Skeletal muscle tissue (tissue), 4 donors: ENCODE results near the gene ITFG2. TPM values are rescaled to one million over a fixed set of nuclear protein-coding genes. Genes with fewer than 3 reads are reported as not detected.
A peak's percentile ranks its signal among the peaks of the same experiment; 100 is the strongest.
"Not testable (repeated sequence)": the region's sequence is repeated elsewhere in the genome, so short reads cannot be mapped to it uniquely, and the experiment has no call there.

Experiments used
- H3K27ac ChIP-seq: one replicate; pipeline ENCODE4 v1.7.0; 2013; ENCODE audit warnings: mild to moderate bottlenecking, low read depth, low read length, inconsistent platforms
- H3K27me3 ChIP-seq, 3 donors: one replicate each; pipeline ENCODE4 v1.7.0; 2013; ENCODE audit warnings: low read length in 3 of 3; ENCODE audit not compliant: control insufficient read depth in 3 of 3, insufficient read depth in 3 of 3
- H3K36me3 ChIP-seq, 3 donors: one replicate each; pipeline ENCODE4 v1.7.0; 2013; ENCODE audit warnings: low read length in 3 of 3; ENCODE audit not compliant: control insufficient read depth in 3 of 3, insufficient read depth in 3 of 3
- H3K4me1 ChIP-seq, 3 donors: one replicate each; pipeline ENCODE4 v1.7.0; 2013; ENCODE audit warnings: low read length in 3 of 3, mild to moderate bottlenecking in 3 of 3; ENCODE audit not compliant: control insufficient read depth in 3 of 3, insufficient read depth in 3 of 3
- H3K4me3 ChIP-seq, 3 donors: one replicate each; pipeline ENCODE4 v1.7.0; 2013; ENCODE audit warnings: low read length in 3 of 3
- H3K9ac ChIP-seq, 3 donors: one replicate each; pipeline ENCODE4 v1.7.0; 2013; ENCODE audit warnings: low read length in 3 of 3, mild to moderate bottlenecking in 3 of 3, moderate library complexity in 2 of 3, low read depth in 1 of 3
- H3K9me3 ChIP-seq, 3 donors: one replicate each; pipeline ENCODE4 v1.7.0; 2013; ENCODE audit warnings: low read length in 3 of 3; ENCODE audit not compliant: control insufficient read depth in 3 of 3
- total RNA-seq: library from RNA; depleted of rRNA; stranded (reverse); fragments of >200 nt; gene quantifications from one replicate; pipeline ENCODE4 v1.2.3, GENCODE V29; 2014
- donor health status: Osteomylitis.

The ITFG2 gene
- total RNA-seq, 1 donor from 2014 or later = 18.8 TPM

DNA sequence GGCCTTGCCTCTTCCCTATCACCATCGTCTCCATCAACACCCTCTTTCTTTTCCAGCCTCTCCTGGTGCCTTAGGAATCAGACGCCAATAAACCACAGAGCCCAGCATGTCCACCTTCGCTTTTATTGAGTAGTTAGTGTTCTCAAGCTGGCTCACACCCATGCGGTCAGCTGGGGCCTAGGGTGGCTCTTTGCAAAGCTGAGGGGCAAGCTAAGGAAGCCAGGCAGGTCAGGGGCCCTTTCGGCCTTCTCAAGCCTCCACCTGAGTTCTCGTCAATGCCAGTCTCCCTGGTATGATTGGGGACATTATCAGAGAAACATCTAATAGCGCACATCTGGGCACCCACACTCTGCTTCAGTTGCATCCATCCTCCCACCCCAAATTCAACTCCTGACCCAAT lies 45.1 kb downstream of the ITFG2 start:
- H3K4me3 ChIP-seq = no peak overlapping the region
- H3K9ac ChIP-seq = no peak overlapping the region
- peaks cover 0 to 5% (median 4%) of the 10 kb centered on the region in 3 donors for H3K36me3 ChIP-seq
- no peaks in the 10 kb centered on the region for H3K9me3 ChIP-seq
- H3K27me3 ChIP-seq = no peaks in the 10 kb centered on the region
- no peak overlapping the region for H3K27ac ChIP-seq
- peaks cover 11 to 17% (median 15%) of the 10 kb centered on the region in 3 donors for H3K4me1 ChIP-seq

DNA sequence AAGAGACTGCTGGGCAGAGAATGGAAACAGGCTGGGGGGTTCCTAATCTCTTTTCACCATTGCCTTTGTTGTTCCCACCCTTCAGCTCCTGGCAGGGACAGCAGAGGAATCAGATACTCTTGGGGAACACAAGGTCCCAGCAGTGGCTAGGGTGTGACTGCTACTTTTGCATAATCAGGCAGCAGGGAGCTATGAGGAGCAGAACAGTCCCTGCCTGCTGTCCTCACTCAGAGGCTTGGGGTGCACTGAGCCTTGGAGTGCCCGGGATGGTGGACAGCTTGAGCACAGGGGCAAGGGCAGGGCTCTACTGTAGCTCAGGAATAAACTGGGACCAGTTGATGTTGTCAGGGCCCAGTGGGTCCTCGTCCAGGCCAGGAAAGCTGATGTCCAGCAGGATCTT lies 45.9 kb downstream of the ITFG2 start:
- peak overlapping the region in 1 of 3 donors; percentile 57 for H3K9ac ChIP-seq
- H3K27me3 ChIP-seq = no peaks in the 10 kb centered on the region
- peaks cover 0 to 5% (median 4%) of the 10 kb centered on the region in 3 donors for H3K36me3 ChIP-seq
- H3K9me3 ChIP-seq = no peaks in the 10 kb centered on the region
- H3K4me3 ChIP-seq = no peak overlapping the region
- H3K4me1 ChIP-seq = peaks cover 11 to 17% (median 17%) of the 10 kb centered on the region in 3 donors
- no peak overlapping the region for H3K27ac ChIP-seq

DNA sequence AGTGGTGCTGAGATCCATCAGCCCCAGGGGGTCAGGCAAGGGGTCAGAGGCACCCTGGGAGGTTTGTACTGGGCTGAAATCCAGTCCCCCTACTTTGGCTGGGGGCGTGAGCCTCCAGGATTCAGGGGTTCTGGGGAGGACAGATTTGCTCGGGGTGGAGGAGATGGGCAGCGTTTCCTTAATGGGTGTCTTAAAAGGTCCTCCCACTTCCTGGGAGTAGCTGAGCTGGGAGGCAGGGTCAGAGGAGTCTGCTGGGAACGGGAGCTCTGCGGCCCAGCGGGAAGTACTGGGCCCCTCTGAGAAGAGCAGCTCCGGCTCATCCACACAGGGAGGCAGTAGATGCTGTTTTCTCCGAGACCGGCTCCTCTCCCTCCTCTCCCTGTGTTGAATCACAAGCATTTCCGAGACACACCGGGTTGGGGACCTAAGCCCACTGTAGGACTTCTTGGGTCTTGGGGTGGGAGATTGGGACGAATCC lies 46.5 kb downstream of the ITFG2 start:
- Histone ChIP-seq H3K9ac (no peak overlapping the region), H3K4me3 (no peak overlapping the region), H3K27ac (peak overlapping the region; percentile 28), H3K27me3 (no peaks in the 10 kb centered on the region), H3K4me1 (peaks cover 9 to 17% (median 14%) of the 10 kb centered on the region in 3 donors), H3K9me3 (no peaks in the 10 kb centered on the region), H3K36me3 (peaks cover 0 to 5% (median 4%) of the 10 kb centered on the region in 3 donors)

DNA sequence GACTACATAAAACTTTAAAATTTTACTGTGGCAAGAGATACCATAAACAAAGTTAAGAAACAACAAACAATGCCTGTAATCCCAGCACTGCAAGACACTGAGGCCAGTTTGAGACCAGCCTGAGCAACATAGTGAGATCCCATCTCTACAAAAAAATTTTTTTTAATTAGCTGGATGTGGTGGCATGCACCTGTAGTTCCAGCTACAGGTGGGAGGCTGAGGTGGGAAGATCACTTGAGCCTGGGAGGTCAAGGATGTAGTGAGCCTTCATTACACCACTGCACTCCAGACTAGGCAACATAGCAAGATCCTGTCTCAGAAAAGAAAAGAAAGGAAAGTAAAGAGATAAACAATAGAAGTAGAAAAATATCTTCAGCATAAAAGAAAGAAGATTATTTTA lies 47.7 kb downstream of the ITFG2 start:
- Histone ChIP-seq H3K27me3 (no peaks in the 10 kb centered on the region), H3K9ac (no peak overlapping the region), H3K4me3 (no peak overlapping the region), H3K9me3 (no peaks in the 10 kb centered on the region), H3K36me3 (peaks cover 0 to 5% (median 2%) of the 10 kb centered on the region in 3 donors), H3K4me1 (peaks cover 9 to 19% (median 14%) of the 10 kb centered on the region in 3 donors), H3K27ac (no peak overlapping the region)

DNA sequence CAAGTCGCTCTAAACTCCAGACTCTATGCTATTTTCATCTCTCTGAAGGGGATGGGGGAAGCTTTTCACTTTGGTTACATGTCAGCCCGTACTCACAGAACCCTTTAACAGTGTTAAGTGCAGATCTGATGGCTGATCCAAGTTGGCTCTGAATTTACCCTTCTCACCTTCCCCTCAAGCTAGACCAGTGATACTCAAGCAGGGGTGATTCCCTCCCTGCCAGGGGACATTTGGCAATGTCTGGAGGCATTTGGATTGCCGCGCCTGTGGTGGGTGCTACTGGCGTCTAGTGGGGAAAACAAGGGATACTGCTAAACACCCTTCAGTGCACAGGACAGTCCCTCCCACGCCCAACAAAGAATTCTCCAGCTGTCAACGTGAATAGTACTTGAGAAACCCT lies 50.4 kb downstream of the ITFG2 start:
- H3K9ac ChIP-seq = peak overlapping the region in 1 of 3 donors; percentile 33
- H3K27ac ChIP-seq = no peak overlapping the region
- no peaks in the 10 kb centered on the region for H3K9me3 ChIP-seq
- no peak overlapping the region for H3K4me3 ChIP-seq
- H3K36me3 ChIP-seq = no peaks in the 10 kb centered on the region
- H3K4me1 ChIP-seq = peaks cover 9 to 18% (median 14%) of the 10 kb centered on the region in 3 donors
- H3K27me3 ChIP-seq = no peaks in the 10 kb centered on the region

DNA sequence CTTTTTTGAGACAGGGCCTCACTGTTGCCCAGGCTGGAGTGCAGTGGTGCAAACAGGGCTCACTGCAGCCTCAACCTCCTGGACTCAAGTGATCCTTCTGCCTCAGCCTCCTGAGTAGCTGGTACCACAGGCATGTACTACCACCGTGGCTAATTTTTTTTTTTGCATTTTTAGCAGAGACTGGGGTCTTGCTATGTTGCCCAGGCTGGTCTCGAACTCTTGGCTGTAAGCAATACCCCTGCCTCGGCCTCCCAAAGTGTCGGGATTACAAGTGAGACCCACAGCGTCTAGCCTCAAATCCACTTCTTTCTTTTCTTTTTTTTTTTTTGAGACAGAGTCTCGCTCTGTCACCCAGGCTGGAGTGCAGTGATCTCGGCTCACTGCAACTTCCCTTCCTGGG lies 50.9 kb downstream of the ITFG2 start:
- H3K36me3 ChIP-seq, H3K27ac ChIP-seq, H3K9ac ChIP-seq, H3K9me3 ChIP-seq, H3K27me3 ChIP-seq, H3K4me3 ChIP-seq: not testable (repeated sequence)
- peaks cover 7 to 13% (median 10%) of the 10 kb centered on the region in 3 donors for H3K4me1 ChIP-seq

DNA sequence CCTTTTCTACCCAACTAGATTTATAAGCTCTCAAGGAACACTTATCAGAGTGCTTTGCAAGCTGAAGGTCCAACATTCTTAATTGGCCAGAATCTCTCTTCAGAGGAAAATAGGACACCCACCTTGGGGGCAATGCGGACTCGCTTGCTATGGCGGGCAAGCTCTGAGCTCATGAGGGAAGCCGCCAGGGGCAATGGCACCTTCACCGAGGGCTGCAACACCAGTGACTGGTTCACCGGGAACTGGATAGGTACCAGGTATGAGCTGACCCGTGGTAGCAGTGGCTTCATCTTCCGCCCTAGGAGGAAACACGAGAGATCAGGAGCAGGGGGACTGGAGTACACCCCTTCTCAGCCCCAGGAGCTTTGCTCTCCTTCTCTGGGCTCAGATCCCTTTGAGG lies 51.7 kb downstream of the ITFG2 start:
- Histone ChIP-seq H3K4me1 (peaks cover 0 to 5% (median 3%) of the 10 kb centered on the region in 3 donors), H3K36me3 (no peaks in the 10 kb centered on the region), H3K9me3 (no peaks in the 10 kb centered on the region), H3K27ac (no peak overlapping the region), H3K9ac (no peak overlapping the region), H3K4me3 (no peak overlapping the region), H3K27me3 (no peaks in the 10 kb centered on the region)

DNA sequence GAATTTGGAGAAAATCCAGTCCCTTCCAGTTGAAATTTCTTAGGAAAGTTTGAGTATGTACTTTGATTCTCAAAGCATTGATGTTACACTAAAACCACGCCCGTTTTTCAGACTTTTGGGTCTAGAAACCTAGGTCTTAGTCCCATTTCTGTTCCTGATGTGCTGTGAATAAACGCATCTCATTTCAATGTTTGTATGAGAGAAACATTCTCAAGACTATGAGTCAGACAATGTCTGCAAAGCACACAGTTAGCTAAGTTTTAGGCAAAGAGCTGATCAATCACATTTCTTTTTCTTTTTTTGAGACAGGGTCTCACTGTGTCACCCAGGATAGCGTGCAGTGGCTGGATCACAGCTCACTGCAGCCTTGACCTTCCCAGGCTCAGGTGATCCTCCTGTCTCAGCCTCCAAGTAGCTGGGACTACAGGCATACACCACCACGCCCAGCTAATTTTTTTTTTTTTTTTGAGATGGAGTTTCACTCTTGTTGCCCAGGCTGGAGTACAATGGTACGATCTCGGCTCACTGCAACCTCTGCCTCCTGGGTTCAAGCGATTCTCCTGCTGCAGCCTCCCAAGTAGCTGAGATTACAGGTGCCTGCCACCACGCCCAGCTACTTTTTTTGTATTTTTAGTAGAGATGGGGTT lies 56.6 kb downstream of the ITFG2 start:
- not testable (repeated sequence) for H3K4me3 ChIP-seq, H3K9me3 ChIP-seq, H3K27me3 ChIP-seq, H3K9ac ChIP-seq, H3K36me3 ChIP-seq, H3K4me1 ChIP-seq, H3K27ac ChIP-seq

Other genes starting within 250 kb of the ITFG2 start
- 27.1 TPM for gene FKBP4, start 17.7 kb upstream of the ITFG2 start, total RNA-seq
- 1.0 TPM for gene NRIP2, start 22.4 kb downstream of the ITFG2 start, total RNA-seq
- gene TEX52, start 44.4 kb downstream of the ITFG2 start, total RNA-seq = not detected
- 0.52 TPM for gene FOXM1, start 64.5 kb downstream of the ITFG2 start, total RNA-seq
- 10.4 TPM for gene RHNO1, start 64.6 kb downstream of the ITFG2 start, total RNA-seq
- gene TULP3, start 78.2 kb downstream of the ITFG2 start, total RNA-seq = 23.5 TPM
- gene TEAD4, start 146.7 kb downstream of the ITFG2 start, total RNA-seq = 30.3 TPM